ENCODE results near the gene ARHGAP24.
A peak's percentile ranks its signal among the peaks of the same experiment; 100 is the strongest.

ARHGAP24 gene

DNA sequence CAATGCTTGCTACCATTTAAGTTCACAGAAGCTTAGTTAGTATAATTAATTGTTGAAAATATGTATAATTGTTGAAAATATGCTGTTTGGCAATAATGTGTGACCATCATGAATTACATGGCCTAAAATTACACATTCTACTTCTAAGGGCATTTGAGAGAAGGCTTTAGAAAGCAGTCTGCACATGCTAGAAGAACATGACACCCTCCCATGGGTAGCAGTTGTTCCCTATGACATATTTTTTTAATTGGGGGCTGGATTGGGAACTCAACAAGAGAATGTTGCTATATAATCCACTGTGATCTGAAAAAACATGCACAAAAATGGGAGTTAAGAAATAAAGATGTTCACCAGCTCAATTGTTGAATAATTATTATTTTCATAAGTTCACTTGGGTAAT lies 331.4 kb downstream of the ARHGAP24 start:
- Mint-ChIP-seq H3K9me3 (no peaks in the 10 kb centered on the region), H3K4me1 (peaks cover 54% of the 10 kb centered on the region), H3K27me3 (ENCODE audit: low read depth) (no peaks in the 10 kb centered on the region), H3K4me3 (peak overlapping the region in 1 of 3 experiments; percentile 49), H3K27ac (peak overlapping the region; percentile 55 to 98 (median 96)), H3K36me3 (ENCODE audit: low read depth) (no peaks in the 10 kb centered on the region)
- TF ChIP-seq, protein P1, sequence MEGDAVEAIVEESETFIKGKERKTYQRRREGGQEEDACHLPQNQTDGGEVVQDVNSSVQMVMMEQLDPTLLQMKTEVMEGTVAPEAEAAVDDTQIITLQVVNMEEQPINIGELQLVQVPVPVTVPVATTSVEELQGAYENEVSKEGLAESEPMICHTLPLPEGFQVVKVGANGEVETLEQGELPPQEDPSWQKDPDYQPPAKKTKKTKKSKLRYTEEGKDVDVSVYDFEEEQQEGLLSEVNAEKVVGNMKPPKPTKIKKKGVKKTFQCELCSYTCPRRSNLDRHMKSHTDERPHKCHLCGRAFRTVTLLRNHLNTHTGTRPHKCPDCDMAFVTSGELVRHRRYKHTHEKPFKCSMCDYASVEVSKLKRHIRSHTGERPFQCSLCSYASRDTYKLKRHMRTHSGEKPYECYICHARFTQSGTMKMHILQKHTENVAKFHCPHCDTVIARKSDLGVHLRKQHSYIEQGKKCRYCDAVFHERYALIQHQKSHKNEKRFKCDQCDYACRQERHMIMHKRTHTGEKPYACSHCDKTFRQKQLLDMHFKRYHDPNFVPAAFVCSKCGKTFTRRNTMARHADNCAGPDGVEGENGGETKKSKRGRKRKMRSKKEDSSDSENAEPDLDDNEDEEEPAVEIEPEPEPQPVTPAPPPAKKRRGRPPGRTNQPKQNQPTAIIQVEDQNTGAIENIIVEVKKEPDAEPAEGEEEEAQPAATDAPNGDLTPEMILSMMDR (IDR thresholded peaks at IDR 0.05; ENCODE audit: unreplicated experiment in 3 of 3) = no peak

DNA sequence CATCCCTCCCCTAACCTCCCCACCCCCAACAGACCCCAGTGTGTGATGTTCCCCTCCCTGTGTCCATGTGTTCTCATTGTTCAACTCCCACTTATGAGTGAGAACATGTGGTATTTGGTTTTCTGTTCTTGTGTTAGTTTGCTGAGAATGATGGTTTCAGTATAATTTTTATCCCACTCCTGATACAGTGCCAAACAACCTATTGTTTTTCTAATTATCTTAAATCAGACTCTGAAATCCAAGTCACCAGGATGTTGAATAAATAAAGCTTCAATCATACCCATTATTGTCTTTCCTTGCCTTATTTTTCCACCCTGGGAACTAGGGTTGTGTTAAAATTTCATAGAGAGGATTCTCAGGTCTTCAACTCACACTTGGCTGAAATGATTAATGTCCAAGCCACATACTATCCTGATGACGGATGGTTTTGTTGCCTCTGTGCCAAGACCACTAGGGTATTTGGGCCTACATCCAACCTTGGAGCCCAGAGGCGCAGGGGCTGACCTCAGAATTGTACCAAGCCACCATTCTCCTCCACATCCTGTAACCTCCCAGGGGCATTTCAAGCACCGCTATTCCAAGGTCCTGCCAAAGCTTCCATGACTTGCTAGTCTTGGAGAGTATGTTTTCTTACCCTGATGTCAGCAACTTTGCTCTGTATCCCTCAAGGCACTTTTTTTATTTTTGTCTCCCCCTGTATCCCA lies 332.4 kb downstream of the ARHGAP24 start:
- Mint-ChIP-seq H3K27me3 (ENCODE audit: low read depth) (no peaks in the 10 kb centered on the region), H3K27ac (peak overlapping the region; percentile 79 to 93 (median 89)), H3K4me3 (peak overlapping the region in 1 of 3 experiments; percentile 28), H3K9me3 (no peaks in the 10 kb centered on the region), H3K4me1 (peaks cover 50% of the 10 kb centered on the region), H3K36me3 (ENCODE audit: low read depth) (peaks cover 1% of the 10 kb centered on the region)
- TF ChIP-seq, protein P1 (IDR thresholded peaks at IDR 0.05; ENCODE audit: unreplicated experiment in 3 of 3) = no peak

DNA sequence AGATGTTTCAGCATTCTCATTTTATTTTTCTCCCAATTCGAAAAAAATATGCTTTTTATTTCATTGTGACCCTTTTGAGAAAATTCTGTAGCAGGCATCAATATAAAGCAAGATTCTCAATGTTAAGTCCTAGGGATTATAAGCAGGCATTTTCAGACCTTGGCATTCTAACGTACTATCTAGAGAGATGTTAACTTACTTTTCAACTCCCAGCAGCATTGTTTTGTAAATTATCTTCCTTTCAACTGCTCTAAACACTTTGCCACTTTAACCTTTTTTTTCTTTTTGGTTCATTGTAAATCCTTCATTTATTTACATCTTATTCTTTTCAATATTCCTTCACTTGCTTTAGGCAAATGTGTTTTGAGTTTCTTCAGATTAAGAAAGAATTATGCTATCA lies 333.2 kb downstream of the ARHGAP24 start:
- Mint-ChIP-seq H3K36me3 (ENCODE audit: low read depth) (peaks cover 8% of the 10 kb centered on the region), H3K4me1 (peaks cover 50% of the 10 kb centered on the region), H3K9me3 (no peaks in the 10 kb centered on the region), H3K27ac (peak overlapping the region; percentile 79 to 93 (median 89)), H3K27me3 (ENCODE audit: low read depth) (no peaks in the 10 kb centered on the region), H3K4me3 (peak overlapping the region in 1 of 3 experiments; percentile 28)
- TF ChIP-seq, protein P1 (IDR thresholded peaks at IDR 0.05; ENCODE audit: unreplicated experiment in 3 of 3) = no peak

DNA sequence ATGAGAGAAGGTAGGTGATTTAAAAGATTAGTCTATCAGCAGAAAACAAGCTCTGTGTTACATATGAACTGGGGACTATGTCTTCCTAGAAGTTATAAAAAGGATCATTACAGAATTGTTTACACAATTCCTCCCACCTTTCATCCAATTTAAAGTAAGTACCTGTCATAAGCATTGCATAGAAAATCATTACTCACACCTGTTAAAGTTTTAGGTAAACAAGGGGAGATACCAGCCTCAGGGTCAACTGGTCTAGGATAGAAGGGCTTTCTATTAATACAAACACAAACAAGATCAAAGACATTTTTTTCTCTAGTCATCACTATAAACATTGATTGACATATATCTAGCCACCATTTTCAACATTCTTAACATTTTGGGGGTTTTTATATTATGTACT lies 333.9 kb downstream of the ARHGAP24 start:
- no peak overlapping the region for H3K4me3 Mint-ChIP-seq
- TF ChIP-seq, protein P1 (IDR thresholded peaks at IDR 0.05; ENCODE audit: unreplicated experiment in 3 of 3) = no peak
- peak overlapping the region; percentile 79 to 93 (median 89) for H3K27ac Mint-ChIP-seq
- H3K9me3 Mint-ChIP-seq = no peaks in the 10 kb centered on the region
- H3K27me3 Mint-ChIP-seq (ENCODE audit: low read depth) = no peaks in the 10 kb centered on the region
- peaks cover 11% of the 10 kb centered on the region for H3K36me3 Mint-ChIP-seq (ENCODE audit: low read depth)
- peaks cover 42% of the 10 kb centered on the region for H3K4me1 Mint-ChIP-seq

DNA sequence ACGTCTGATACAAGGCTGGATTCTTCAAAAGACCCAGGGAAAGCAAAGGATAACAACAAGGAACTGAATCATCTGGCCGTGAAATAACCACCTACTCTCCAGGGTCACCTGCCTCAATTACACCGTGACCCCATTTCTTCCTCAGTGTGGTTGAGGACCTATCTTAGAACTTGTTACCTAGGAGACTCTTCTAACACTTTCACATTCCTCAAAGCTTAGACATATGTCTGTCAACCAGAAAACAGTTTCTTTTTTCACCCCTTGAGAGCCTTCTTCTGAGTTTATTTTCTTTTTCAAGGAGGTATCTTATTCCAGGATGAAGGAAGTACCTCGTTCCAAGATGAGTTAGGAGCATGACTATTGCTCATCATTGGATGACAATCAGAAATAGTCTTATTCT lies 337.8 kb downstream of the ARHGAP24 start:
- H3K27ac Mint-ChIP-seq = peak overlapping the region in 1 of 3 experiments; percentile 13
- TF ChIP-seq, protein P1 (IDR thresholded peaks at IDR 0.05; ENCODE audit: unreplicated experiment in 3 of 3) = no peak
- H3K36me3 Mint-ChIP-seq (ENCODE audit: low read depth) = peaks cover 39% of the 10 kb centered on the region
- H3K27me3 Mint-ChIP-seq (ENCODE audit: low read depth) = no peaks in the 10 kb centered on the region
- no peak overlapping the region for H3K4me3 Mint-ChIP-seq
- H3K9me3 Mint-ChIP-seq = peaks cover 20% of the 10 kb centered on the region
- peaks cover 13% of the 10 kb centered on the region for H3K4me1 Mint-ChIP-seq
